OCI-LY3 (cell line): ENCODE data around the gene ILKAP.

Experiments used
- H2AFZ ChIP-seq: fragments of 200-600, 300-600 bp; shearing (Covaris generic); 2 replicates; pipeline ENCODE4 v1.6.0; 2014; ENCODE audit warnings: antibody characterized with exemption, low read depth, low read length
- H3K27ac ChIP-seq: fragments of 200-600, 300-600 bp; sonication (generic); 2 replicates; pipeline ENCODE4 v1.5.1; 2014; ENCODE audit warnings: mild to moderate bottlenecking, low read length, moderate library complexity, mixed read lengths
- H3K27me3 ChIP-seq: fragments of 200-600, 300-600 bp; sonication (generic); 2 replicates; pipeline ENCODE4 v1.6.1; 2014; ENCODE audit warnings: low read depth, low read length, mixed read lengths
- H3K36me3 ChIP-seq: fragments of 200-600, 300-600 bp; sonication (generic); replicated peaks from 2 replicates; pipeline ENCODE3; 2014; ENCODE audit warnings: low read depth, low read length, mixed read lengths
- H3K4me1 ChIP-seq: fragments of 300-600, 200-600 bp; sonication (generic); 2 replicates; pipeline ENCODE4 v1.6.1; 2014; ENCODE audit warnings: low read length, mixed read lengths
- H3K4me2 ChIP-seq: fragments of 200-600, 300-600 bp; sonication (generic); 2 replicates; pipeline ENCODE4 v1.6.1; 2014; ENCODE audit warnings: low read length, mixed read lengths
- H3K4me3 ChIP-seq: fragments of 300-600, 200-600 bp; sonication (generic); 2 replicates; pipeline ENCODE4 v1.5.1; 2014; ENCODE audit warnings: antibody characterized with exemption, mild to moderate bottlenecking, low read length, moderate library complexity
- H3K79me2 ChIP-seq: fragments of 300-600, 200-600 bp; shearing (Covaris generic); 2 replicates; pipeline ENCODE4 v1.6.1; 2014; ENCODE audit warnings: mild to moderate bottlenecking, low read length, mixed read lengths
- H3K9ac ChIP-seq: fragments of 300-600, 200-600 bp; shearing (Covaris generic); 2 replicates; pipeline ENCODE4 v1.6.0; 2014; ENCODE audit warnings: mild to moderate bottlenecking, low read length, moderate library complexity
- H3K9me3 ChIP-seq: fragments of 200-600, 300-600 bp; shearing (Covaris generic); 2 replicates; pipeline ENCODE4 v1.6.1; 2014; ENCODE audit warnings: low read length, mixed read lengths; ENCODE audit not compliant: insufficient read depth
- H4K20me1 ChIP-seq: fragments of 200-600, 300-600 bp; sonication (generic); 2 replicates; pipeline ENCODE4 v1.6.1; 2016; ENCODE audit warnings: low read length, mixed read lengths; ENCODE audit not compliant: insufficient read depth
- EZH2phosphoT487 ChIP-seq: fragments of 200-600 bp; shearing (Covaris generic); IDR thresholded peaks from 2 replicates; pipeline ENCODE4 v1.6.1; 2018; ENCODE audit warnings: antibody characterized with exemption, mixed run types, low read depth
- TF ChIP-seq, protein P1 (sequence below): fragments of 200-600, 300-600 bp; sonication (generic); IDR thresholded peaks from 2 replicates; pipeline ENCODE4 v1.5.1; 2014; ENCODE audit warnings: antibody characterized with exemption, low read length, low read depth

The ILKAP gene

DNA sequence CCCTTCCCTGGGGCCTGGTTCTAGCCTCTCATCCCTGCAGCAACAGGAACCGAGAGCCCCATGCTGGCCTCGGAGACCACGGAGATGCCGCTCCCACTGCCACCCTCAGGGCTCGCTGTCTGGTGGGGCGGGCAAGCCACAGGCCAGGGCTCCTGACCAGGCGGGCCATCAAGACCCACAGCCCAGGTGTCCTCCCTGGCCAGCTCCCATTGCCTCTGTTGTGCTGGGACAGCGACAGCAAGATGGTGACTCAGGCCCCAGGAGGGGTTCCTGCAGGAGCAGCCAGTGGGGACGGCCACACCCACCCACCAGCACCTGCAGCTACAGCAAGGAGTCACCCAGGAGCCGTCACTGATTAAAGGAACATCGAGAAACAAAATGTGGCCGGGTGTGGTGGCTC, 57.6 kb downstream of the ILKAP start:
- H3K9me3 ChIP-seq, result no peaks in the 10 kb centered on the region

DNA sequence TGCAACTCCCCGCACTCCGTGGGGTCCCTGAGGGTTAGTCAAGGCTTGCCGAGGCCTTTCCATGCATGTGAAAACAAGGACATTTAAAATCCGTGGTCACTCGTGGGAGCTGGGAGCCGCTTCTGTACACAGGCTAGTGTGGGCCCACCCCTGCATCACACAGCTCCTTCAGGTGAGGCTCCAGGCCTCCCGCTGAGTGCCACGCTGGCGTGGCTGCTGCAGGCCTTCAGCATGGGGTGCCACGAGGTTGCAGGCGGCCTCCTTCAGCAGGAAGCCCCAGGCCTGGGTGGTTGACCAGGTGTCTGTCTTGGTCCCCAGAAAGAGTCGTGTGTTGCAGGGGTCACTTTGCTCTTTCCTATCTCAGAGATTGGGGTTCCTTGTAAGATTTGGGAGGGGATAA, 58.4 kb downstream of the ILKAP start:
- Histone ChIP-seq H3K9ac (no peak overlapping the region), H3K4me3 (no peak overlapping the region), H3K27me3 (no peaks in the 10 kb centered on the region), H3K79me2 (no peaks in the 10 kb centered on the region), H2AFZ (no peak overlapping the region), H3K27ac (no peak overlapping the region), H3K4me1 (no peaks in the 10 kb centered on the region), H3K9me3 (no peaks in the 10 kb centered on the region), H3K4me2 (no peak overlapping the region), H3K36me3 (no peaks in the 10 kb centered on the region), H4K20me1 (no peaks in the 10 kb centered on the region)
- TF ChIP-seq, protein P1, sequence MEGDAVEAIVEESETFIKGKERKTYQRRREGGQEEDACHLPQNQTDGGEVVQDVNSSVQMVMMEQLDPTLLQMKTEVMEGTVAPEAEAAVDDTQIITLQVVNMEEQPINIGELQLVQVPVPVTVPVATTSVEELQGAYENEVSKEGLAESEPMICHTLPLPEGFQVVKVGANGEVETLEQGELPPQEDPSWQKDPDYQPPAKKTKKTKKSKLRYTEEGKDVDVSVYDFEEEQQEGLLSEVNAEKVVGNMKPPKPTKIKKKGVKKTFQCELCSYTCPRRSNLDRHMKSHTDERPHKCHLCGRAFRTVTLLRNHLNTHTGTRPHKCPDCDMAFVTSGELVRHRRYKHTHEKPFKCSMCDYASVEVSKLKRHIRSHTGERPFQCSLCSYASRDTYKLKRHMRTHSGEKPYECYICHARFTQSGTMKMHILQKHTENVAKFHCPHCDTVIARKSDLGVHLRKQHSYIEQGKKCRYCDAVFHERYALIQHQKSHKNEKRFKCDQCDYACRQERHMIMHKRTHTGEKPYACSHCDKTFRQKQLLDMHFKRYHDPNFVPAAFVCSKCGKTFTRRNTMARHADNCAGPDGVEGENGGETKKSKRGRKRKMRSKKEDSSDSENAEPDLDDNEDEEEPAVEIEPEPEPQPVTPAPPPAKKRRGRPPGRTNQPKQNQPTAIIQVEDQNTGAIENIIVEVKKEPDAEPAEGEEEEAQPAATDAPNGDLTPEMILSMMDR, result no peak
- TF ChIP-seq EZH2phosphoT487, result no peak

More for the DNA sequence above, 57.6 kb downstream of the ILKAP start:
- H3K27ac ChIP-seq, result no peak overlapping the region
- H3K4me3 ChIP-seq, result no peak overlapping the region
- H3K4me1 ChIP-seq, result no peaks in the 10 kb centered on the region
- no peak overlapping the region for H3K9ac ChIP-seq
- TF ChIP-seq EZH2phosphoT487, result no peak
- TF ChIP-seq, protein P1, result no peak
- no peaks in the 10 kb centered on the region for H4K20me1 ChIP-seq
- no peak overlapping the region for H2AFZ ChIP-seq
- H3K79me2 ChIP-seq, result no peaks in the 10 kb centered on the region
- no peaks in the 10 kb centered on the region for H3K27me3 ChIP-seq
- H3K4me2 ChIP-seq, result no peak overlapping the region
- no peaks in the 10 kb centered on the region for H3K36me3 ChIP-seq

DNA sequence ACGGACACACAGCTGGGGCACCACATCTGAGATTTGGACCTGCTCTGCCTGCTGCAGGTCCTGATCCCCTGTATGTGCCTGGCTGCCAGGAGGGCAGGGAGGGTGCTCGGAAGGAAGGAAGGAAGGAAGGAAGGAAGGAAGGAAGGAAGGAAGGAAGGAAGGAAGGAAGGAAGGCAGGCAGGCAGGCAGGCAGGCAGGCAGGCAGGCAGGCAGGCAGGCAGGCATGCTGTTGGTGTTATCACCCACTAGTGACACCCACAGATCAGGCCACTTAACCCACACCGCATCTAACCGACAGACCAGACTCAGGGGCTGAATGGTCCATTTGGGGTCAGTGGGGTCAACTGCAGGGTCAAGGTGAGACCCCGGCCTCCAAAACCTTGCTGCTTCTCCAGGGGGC, 59.2 kb downstream of the ILKAP start:
- no peaks in the 10 kb centered on the region for H3K27me3 ChIP-seq
- no peaks in the 10 kb centered on the region for H3K79me2 ChIP-seq
- H3K4me1 ChIP-seq, result no peaks in the 10 kb centered on the region; the same call in 1 of the 2 replicates
- TF ChIP-seq EZH2phosphoT487, result no peak
- TF ChIP-seq, protein P1, result no peak
- H3K4me3 ChIP-seq, result no peak overlapping the region
- H4K20me1 ChIP-seq, result no peaks in the 10 kb centered on the region
- no peak overlapping the region for H3K9ac ChIP-seq
- H2AFZ ChIP-seq, result no peak overlapping the region
- no peak overlapping the region for H3K4me2 ChIP-seq
- no peaks in the 10 kb centered on the region for H3K9me3 ChIP-seq
- H3K36me3 ChIP-seq, result no peaks in the 10 kb centered on the region
- H3K27ac ChIP-seq, result no peak overlapping the region

- no peak overlapping the region for H3K27ac ChIP-seq
- H3K9me3 ChIP-seq, result no peaks in the 10 kb centered on the region
- no peak overlapping the region for H3K4me3 ChIP-seq
- H3K4me2 ChIP-seq, result no peak overlapping the region
- TF ChIP-seq EZH2phosphoT487, result no peak
- TF ChIP-seq, protein P1, result no peak
- no peaks in the 10 kb centered on the region for H4K20me1 ChIP-seq
- H3K27me3 ChIP-seq, result no peaks in the 10 kb centered on the region
- H3K36me3 ChIP-seq, result no peaks in the 10 kb centered on the region
- H3K79me2 ChIP-seq, result no peaks in the 10 kb centered on the region
- H3K9ac ChIP-seq, result no peak overlapping the region
- H2AFZ ChIP-seq, result no peak overlapping the region
- H3K4me1 ChIP-seq, result peaks cover 6% of the 10 kb centered on the region
These were observed 60.1 kb downstream of the ILKAP start for GRCh38 chr2:238143239-238143951.
